CD4-positive, alpha-beta T cell (primary cell): Measurements from ENCODE around the gene PPP1R9B. TPM values are rescaled to one million over a fixed set of nuclear protein-coding genes. Genes with fewer than 3 reads are reported as not detected.

Source experiments
- ATAC-seq: fragments of 200-7000 bp; cut with Tn5 transposase; one replicate; pipeline ENCODE4 v1.10.0; 2022; ENCODE audit warnings: mild to moderate bottlenecking; ENCODE audit not compliant: poor library complexity
- CTCF ChIA-PET: fragments of 350-600 bp; sonication (Branson Sonifier 250); formaldehyde crosslinking; loops from one replicate; lab custom pipeline; 2021; ENCODE audit warnings: antibody characterized with exemption, inconsistent platforms; lab: Charles Lee
- POLR2A ChIA-PET: fragments of 350-600 bp; sonication (Branson Sonifier 250); formaldehyde crosslinking; loops from one replicate; lab custom pipeline; 2021; ENCODE audit warnings: antibody characterized with exemption, inconsistent platforms; lab: Charles Lee
- DNase-seq, 14 experiments: peaks; one replicate each; pipeline ENCODE4 v3.0.0-alpha.2; 2013 to 2020; ENCODE audit warnings: mixed read lengths in 2 of 14
- H3K27ac ChIP-seq, 2 donors: one replicate each; pipeline versions ENCODE4 v1.5.1 to v1.7.0; 2013; ENCODE audit warnings: low read length in 2 of 2, low read depth in 1 of 2, mild to moderate bottlenecking in 1 of 2
- H3K27me3 ChIP-seq, 2 experiments: 1 replicate in 1 of 2; 2 replicates in 1 of 2; pipeline versions ENCODE4 v1.6.1 to v1.7.0; 2013; ENCODE audit warnings: low read length in 2 of 2, control low read depth in 1 of 2, mild to moderate bottlenecking in 1 of 2, moderate library complexity in 1 of 2; ENCODE audit not compliant: insufficient read depth in 2 of 2, control insufficient read depth in 1 of 2
- H3K36me3 ChIP-seq: one replicate; pipeline ENCODE4 v1.6.1; 2013; ENCODE audit warnings: low read length, control low read depth; ENCODE audit not compliant: insufficient read depth
- H3K4me1 ChIP-seq: one replicate; pipeline ENCODE4 v1.6.1; 2013; ENCODE audit warnings: low read length, control low read depth; ENCODE audit not compliant: insufficient read depth
- H3K4me3 ChIP-seq: one replicate; pipeline ENCODE4 v1.5.1; 2013; ENCODE audit warnings: mild to moderate bottlenecking, low read length, moderate library complexity
- H3K9me3 ChIP-seq, 2 experiments: 1 replicate in 1 of 2; 2 replicates in 1 of 2; pipeline versions ENCODE4 v1.6.1 to v1.7.0; 2013; ENCODE audit warnings: low read length in 2 of 2, mild to moderate bottlenecking in 2 of 2, control low read depth in 1 of 2, moderate library complexity in 1 of 2; ENCODE audit not compliant: control insufficient read depth in 1 of 2, insufficient read depth in 1 of 2
- H3K27ac Mint-ChIP-seq: one replicate; pipeline ENCODE4 v1.8.0; 2020; ENCODE audit warnings: mixed read lengths
- H3K27me3 Mint-ChIP-seq: one replicate; pipeline ENCODE4 v1.8.0; 2021; ENCODE audit warnings: mixed read lengths
- H3K36me3 Mint-ChIP-seq: one replicate; pipeline ENCODE4 v1.8.0; 2021; ENCODE audit warnings: low read depth, mixed read lengths
- H3K4me1 Mint-ChIP-seq: one replicate; pipeline ENCODE4 v1.8.0; 2021; ENCODE audit warnings: low read depth, mixed read lengths
- H3K4me3 Mint-ChIP-seq: one replicate; pipeline ENCODE4 v1.8.0; 2020; ENCODE audit warnings: mild to moderate bottlenecking, mixed read lengths
- H3K9me3 Mint-ChIP-seq: one replicate; pipeline ENCODE4 v1.8.0; 2020; ENCODE audit warnings: mixed read lengths
- intact Hi-C, 2 experiments: fragments of 100-400 bp; cut with DNase I in 1 of 2; cut with micrococcal nuclease in 1 of 2; formaldehyde crosslinking; loops; one replicate each; pipeline versions ENCODE4 v1.15.1 to v1.9.0; 2023 to 2025; cut with DNase I, micrococcal nuclease
- total RNA-seq, 174 experiments: library from RNA in 2 of 174; stranded (reverse) in 2 of 174; gene quantifications; one replicate each; pipeline ENCODE4 v1.2.3 and lab custom pipeline; 2021 to 2026
- TF ChIP-seq, protein P1 (sequence below): fragments of 200-600 bp; IDR thresholded peaks from one replicate; pipeline ENCODE4 v1.8.0; 2022; ENCODE audit warnings: antibody characterized with exemption, mild to moderate bottlenecking

The PPP1R9B gene
- total RNA-seq, 2 experiments from 2014 or later, result 53.4 to 55.7 TPM

DNA sequence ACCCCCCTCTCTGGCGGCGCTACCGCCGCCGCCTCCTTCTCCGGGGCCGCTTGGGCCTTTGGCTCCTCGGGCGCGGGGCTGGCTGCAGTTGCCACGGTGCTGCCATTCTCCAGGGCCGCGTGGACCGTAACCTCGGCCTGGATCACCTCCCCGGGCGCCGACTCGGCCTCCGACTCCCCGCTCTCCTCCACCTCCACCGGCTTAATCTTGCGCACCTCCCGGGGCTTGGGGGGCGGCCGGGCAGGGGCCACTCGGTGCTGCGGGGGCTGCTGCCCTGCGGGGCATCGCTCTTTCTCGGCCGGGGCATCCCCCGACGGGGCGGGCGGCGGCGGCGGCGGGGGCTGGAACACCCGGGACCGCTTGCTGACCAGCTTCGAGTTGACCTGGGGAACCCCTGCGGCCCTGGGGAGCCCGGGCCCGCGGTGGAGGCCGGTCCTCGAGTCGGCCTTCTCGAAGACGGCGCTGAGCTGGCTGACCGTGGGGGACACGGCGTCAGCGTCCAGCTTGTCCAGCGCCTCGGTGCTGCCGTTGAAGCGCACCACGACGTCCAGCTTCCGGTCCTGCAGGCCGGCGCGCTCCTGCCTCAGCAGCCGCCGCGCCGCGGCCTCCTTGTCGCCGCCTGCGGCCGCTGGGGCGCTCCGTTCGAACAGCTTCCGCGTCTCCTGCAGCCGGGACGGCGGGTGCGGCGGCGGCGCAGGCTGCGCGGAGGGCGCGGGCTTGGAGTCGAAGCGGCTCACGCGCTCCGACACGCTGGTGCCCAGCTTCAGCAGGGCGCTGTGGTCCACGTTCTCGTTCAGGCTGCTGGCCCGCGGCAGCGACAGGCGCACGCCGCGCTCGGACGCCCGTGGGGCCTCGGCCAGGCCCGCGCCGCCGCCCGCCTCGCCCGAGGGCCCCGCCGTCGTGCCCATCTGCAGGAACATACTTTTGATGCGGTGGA lies 792 bp downstream of the PPP1R9B start:
- H3K9me3 ChIP-seq, result no peaks in the 10 kb centered on the region
- H3K27me3 ChIP-seq, result no peaks in the 10 kb centered on the region
- DNase-seq, result peak in 13 of 14 experiments; percentile 44 to 85 (median 58)
- Mint-ChIP-seq H3K4me3 (peak overlapping the region; percentile 96), H3K27me3 (no peaks in the 10 kb centered on the region), H3K9me3 (no peaks in the 10 kb centered on the region), H3K4me1 (peaks cover 61% of the 10 kb centered on the region), H3K27ac (peak overlapping the region; percentile 85), H3K36me3 (peaks cover 35% of the 10 kb centered on the region)
- peaks cover 70% of the 10 kb centered on the region for H3K4me1 ChIP-seq
- H3K27ac ChIP-seq, result peak overlapping the region; percentile 64
- ChIA-PET CTCF (interaction anchor here (0.9 to 1.6 kb wide), 5 partner anchors 9 to 248 kb away, joined by 3 to 12 read pairs (median 4); partner anchors contain the start of gene LRRC59), POLR2A (interaction anchor here (0.6 to 4.2 kb wide), 8 partner anchors 9 to 298 kb away, joined by 3 to 50 read pairs (median 4); partner anchors contain the start of gene XYLT2)
- intact Hi-C loops, result loop anchor here in 1 of 2 experiments (5.0 kb wide), 1 partner anchor 52 kb away; the partner anchor contains the start of gene PDK2
- peak overlapping the region; percentile 86 for H3K4me3 ChIP-seq
- peaks cover 22% of the 10 kb centered on the region for H3K36me3 ChIP-seq
- TF ChIP-seq, protein P1, sequence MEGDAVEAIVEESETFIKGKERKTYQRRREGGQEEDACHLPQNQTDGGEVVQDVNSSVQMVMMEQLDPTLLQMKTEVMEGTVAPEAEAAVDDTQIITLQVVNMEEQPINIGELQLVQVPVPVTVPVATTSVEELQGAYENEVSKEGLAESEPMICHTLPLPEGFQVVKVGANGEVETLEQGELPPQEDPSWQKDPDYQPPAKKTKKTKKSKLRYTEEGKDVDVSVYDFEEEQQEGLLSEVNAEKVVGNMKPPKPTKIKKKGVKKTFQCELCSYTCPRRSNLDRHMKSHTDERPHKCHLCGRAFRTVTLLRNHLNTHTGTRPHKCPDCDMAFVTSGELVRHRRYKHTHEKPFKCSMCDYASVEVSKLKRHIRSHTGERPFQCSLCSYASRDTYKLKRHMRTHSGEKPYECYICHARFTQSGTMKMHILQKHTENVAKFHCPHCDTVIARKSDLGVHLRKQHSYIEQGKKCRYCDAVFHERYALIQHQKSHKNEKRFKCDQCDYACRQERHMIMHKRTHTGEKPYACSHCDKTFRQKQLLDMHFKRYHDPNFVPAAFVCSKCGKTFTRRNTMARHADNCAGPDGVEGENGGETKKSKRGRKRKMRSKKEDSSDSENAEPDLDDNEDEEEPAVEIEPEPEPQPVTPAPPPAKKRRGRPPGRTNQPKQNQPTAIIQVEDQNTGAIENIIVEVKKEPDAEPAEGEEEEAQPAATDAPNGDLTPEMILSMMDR, result no peak
- ATAC-seq, result peak; percentile 31

- Mint-ChIP-seq H3K27me3 (no peaks in the 10 kb centered on the region), H3K4me3 (peak overlapping the region; percentile 96), H3K9me3 (no peaks in the 10 kb centered on the region), H3K27ac (peak overlapping the region; percentile 85), H3K4me1 (peaks cover 61% of the 10 kb centered on the region), H3K36me3 (peaks cover 41% of the 10 kb centered on the region)
- TF ChIP-seq, protein P1, result no peak
- H3K27me3 ChIP-seq, result no peaks in the 10 kb centered on the region
- DNase-seq (no peak), ATAC-seq (no peak)
- POLR2A ChIA-PET, result interaction anchor here (0.6 to 4.2 kb wide), 6 partner anchors 8 to 297 kb away, joined by 3 to 50 read pairs (median 5); no protein-coding TSS in a partner anchor
- intact Hi-C loops, result no loop called here
- peaks cover 74% of the 10 kb centered on the region for H3K4me1 ChIP-seq
- H3K27ac ChIP-seq, result peak overlapping the region; percentile 64
- no peaks in the 10 kb centered on the region for H3K9me3 ChIP-seq
- peak overlapping the region; percentile 86 for H3K4me3 ChIP-seq
- peaks cover 28% of the 10 kb centered on the region for H3K36me3 ChIP-seq
- CTCF ChIA-PET, result interaction anchor here (1.6 kb wide), 1 partner anchor 12 kb away, joined by 12 read pairs; no protein-coding TSS in a partner anchor
Measured at GRCh38 chr17:50149091-50149416, 1.4 kb downstream of the PPP1R9B start.

- H3K9me3 ChIP-seq, result no peaks in the 10 kb centered on the region
- Mint-ChIP-seq H3K36me3 (peaks cover 47% of the 10 kb centered on the region), H3K27me3 (no peaks in the 10 kb centered on the region), H3K27ac (peak overlapping the region; percentile 85), H3K9me3 (no peaks in the 10 kb centered on the region), H3K4me3 (peak overlapping the region; percentile 96), H3K4me1 (peaks cover 66% of the 10 kb centered on the region)
- POLR2A ChIA-PET, result interaction anchor here (0.6 to 3.4 kb wide), 6 partner anchors 9 to 297 kb away, joined by 3 to 21 read pairs (median 3); no protein-coding TSS in a partner anchor
- no peaks in the 10 kb centered on the region for H3K27me3 ChIP-seq
- ATAC-seq, result peak; percentile 34
- peak overlapping the region; percentile 86 for H3K4me3 ChIP-seq
- H3K4me1 ChIP-seq, result peaks cover 77% of the 10 kb centered on the region
- TF ChIP-seq, protein P1, result no peak
- CTCF ChIA-PET, result interaction anchor here (1.2 kb wide), 1 partner anchor 52 kb away, joined by 3 read pairs; no protein-coding TSS in a partner anchor
- intact Hi-C loops, result no loop called here
- H3K36me3 ChIP-seq, result peaks cover 34% of the 10 kb centered on the region
- peak overlapping the region; percentile 70 to 71 for H3K27ac ChIP-seq
- peak; percentile 38 to 85 (median 64) for DNase-seq
Measured at GRCh38 chr17:50148226-50149090, 2.0 kb downstream of the PPP1R9B start.
